ENCODE data around the gene CABLES1.

DNA sequence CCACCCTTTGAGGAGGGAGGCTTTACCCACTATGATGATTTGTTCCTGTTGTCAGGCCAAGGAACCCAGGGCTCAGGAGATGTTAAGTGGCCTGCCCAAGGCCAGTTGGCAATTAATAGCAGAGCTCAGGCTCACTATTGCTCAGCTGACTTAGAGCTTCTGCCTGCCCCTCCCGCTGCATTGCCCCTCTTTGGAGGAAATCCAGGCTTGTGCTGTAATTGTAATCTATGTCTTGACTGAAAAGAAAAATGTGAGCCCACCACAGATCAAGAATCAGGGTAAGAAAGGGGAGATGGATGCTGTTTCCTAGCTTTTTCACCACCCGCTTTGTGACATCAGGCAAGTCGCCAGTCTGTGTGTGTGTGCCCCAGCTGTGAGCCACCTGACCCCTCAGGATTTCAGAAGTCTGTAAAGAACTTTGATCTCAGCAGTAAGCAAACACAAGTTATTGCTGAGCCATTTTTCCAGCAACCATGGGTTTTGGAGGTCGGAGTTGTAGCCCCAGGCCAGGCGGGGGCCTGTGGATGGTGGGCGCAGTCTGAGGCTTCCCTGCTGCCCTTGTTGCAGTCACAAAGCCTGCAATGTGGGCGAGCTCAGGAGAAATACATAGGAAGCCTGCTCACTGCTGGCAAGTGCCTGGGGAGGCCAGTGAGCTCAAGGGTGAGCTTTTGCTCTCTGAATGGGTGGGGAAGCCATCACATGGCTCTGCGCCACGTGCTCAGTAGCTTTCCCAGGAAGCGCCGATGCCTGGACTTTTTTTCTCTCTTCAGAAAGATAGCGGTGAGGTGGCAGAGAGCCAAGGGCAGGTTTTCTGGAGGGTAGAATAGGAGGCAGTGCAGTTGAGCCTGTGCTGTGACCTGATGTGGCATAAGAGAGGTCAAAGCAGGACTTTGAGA is 6.1 kb downstream of the CABLES1 start:
- TF ChIP-seq POLR2AphosphoS5 (IDR thresholded peaks at IDR 0.05; ENCODE audit: low read depth, low read length), result no peak
- TF ChIP-seq NRF1 (IDR thresholded peaks at IDR 0.05; ENCODE audit: low read depth, low read length), result no peak
- TF ChIP-seq EP300 (IDR thresholded peaks at IDR 0.05; ENCODE audit: borderline replicate concordance in 1 of 2, low read depth in 1 of 2, low read length in 1 of 2), result peak in 1 of 2 experiments; percentile 43; a peak in 2 of 4 replicates
- TF ChIP-seq, protein P1, sequence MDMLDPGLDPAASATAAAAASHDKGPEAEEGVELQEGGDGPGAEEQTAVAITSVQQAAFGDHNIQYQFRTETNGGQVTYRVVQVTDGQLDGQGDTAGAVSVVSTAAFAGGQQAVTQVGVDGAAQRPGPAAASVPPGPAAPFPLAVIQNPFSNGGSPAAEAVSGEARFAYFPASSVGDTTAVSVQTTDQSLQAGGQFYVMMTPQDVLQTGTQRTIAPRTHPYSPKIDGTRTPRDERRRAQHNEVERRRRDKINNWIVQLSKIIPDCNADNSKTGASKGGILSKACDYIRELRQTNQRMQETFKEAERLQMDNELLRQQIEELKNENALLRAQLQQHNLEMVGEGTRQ (IDR thresholded peaks at IDR 0.05; ENCODE audit: borderline replicate concordance, low read depth, low read length), result peak; percentile 45; the same call in 1 of the 2 replicates
- peak; percentile 32; the same call in 1 of the 2 replicates for TF ChIP-seq GATA2 (CRISPR knock-in tag; IDR thresholded peaks at IDR 0.05)
- no peak for TF ChIP-seq FOXM1 (IDR thresholded peaks at IDR 0.05; ENCODE audit: low read depth)
- TF ChIP-seq CTCF (IDR thresholded peaks at IDR 0.05), result no peak
